DOHH2 (cell line): Measurements from ENCODE around the gene SHMT2.

ENCODE experiments used
- H3F3A ChIP-seq: fragments of 200-600 bp; sonication (generic), shearing (Covaris generic); 2 replicates; pipeline ENCODE4 v1.6.0; 2016; ENCODE audit warnings: antibody characterized with exemption, mild to moderate bottlenecking; ENCODE audit not compliant: control insufficient read depth, insufficient read depth
- H3K27ac ChIP-seq: fragments of 200-600 bp; sonication (generic); 2 replicates; pipeline ENCODE4 v1.5.1; 2014; ENCODE audit warnings: low read depth, mild to moderate bottlenecking, low read length, moderate library complexity
- H3K27me3 ChIP-seq: fragments of 200-600 bp; sonication (generic); 2 replicates; pipeline ENCODE4 v1.6.1; 2014; ENCODE audit warnings: mild to moderate bottlenecking, low read length, mixed read lengths; ENCODE audit not compliant: control insufficient read depth
- H3K36me3 ChIP-seq: fragments of 200-600 bp; sonication (generic); 2 replicates; pipeline ENCODE4 v1.6.1; 2014; ENCODE audit warnings: mild to moderate bottlenecking, low read length, moderate library complexity, mixed read lengths; ENCODE audit not compliant: control insufficient read depth
- H3K4me1 ChIP-seq: fragments of 200-600 bp; sonication (generic); 2 replicates; pipeline ENCODE4 v1.6.1; 2014; ENCODE audit warnings: mild to moderate bottlenecking, low read length, mixed read lengths; ENCODE audit not compliant: control insufficient read depth
- H3K4me2 ChIP-seq: fragments of 200-600 bp; sonication (generic); 2 replicates; pipeline ENCODE4 v1.6.0; 2014; ENCODE audit warnings: mild to moderate bottlenecking, low read length, moderate library complexity
- H3K4me3 ChIP-seq: fragments of 200-600 bp; sonication (generic); 2 replicates; pipeline ENCODE4 v1.5.1; 2014; ENCODE audit warnings: mild to moderate bottlenecking, low read length, mixed read lengths
- H3K79me2 ChIP-seq: fragments of 200-600 bp; sonication (generic); 2 replicates; pipeline ENCODE4 v1.6.1; 2014; ENCODE audit warnings: mild to moderate bottlenecking, low read length, mixed read lengths; ENCODE audit not compliant: control insufficient read depth
- H3K9me2 ChIP-seq: fragments of 200-600 bp; sonication (generic); replicated peaks from 2 replicates; pipeline ENCODE4 v1.6.1; 2014; ENCODE audit warnings: mild to moderate bottlenecking, low read length, mixed read lengths; ENCODE audit not compliant: control insufficient read depth
- H3K9me3 ChIP-seq: fragments of 200-600 bp; sonication (generic); 2 replicates; pipeline ENCODE4 v1.6.1; 2014; ENCODE audit warnings: antibody characterized with exemption, low read length, mixed read lengths; ENCODE audit not compliant: control insufficient read depth, insufficient read depth
- H4K20me1 ChIP-seq: fragments of 200-600 bp; sonication (generic); 2 replicates; pipeline ENCODE4 v1.6.0; 2014; ENCODE audit warnings: low read depth, mild to moderate bottlenecking, antibody characterized with exemption, low read length, moderate library complexity; ENCODE audit not compliant: control insufficient read depth, insufficient read depth
- CTCF ChIP-seq: fragments of 200-600 bp; sonication (generic); IDR thresholded peaks from one replicate; pipeline ENCODE4 v1.5.1; 2014; ENCODE audit warnings: antibody characterized with exemption, mild to moderate bottlenecking, low read depth, low read length; ENCODE audit not compliant: poor library complexity, severe bottlenecking
- EZH2phosphoT487 ChIP-seq: fragments of 200-600 bp; sonication (generic); IDR thresholded peaks from 2 replicates; pipeline ENCODE4 v1.6.1; 2017; ENCODE audit warnings: borderline replicate concordance, mild to moderate bottlenecking, antibody characterized with exemption, low read length, moderate library complexity, mixed read lengths

Gene SHMT2

GRCh38 chr12:57221169-57221917 lies 8.2 kb upstream of the SHMT2 start:
- H3K79me2 ChIP-seq, result peaks cover 71% of the 10 kb centered on the region
- H3K4me3 ChIP-seq, result peak overlapping the region; percentile 76
- H3K9me2 ChIP-seq, result no peaks in the 10 kb centered on the region
- no peak overlapping the region for H3K27ac ChIP-seq
- peak overlapping the region; percentile 91 for H3K4me2 ChIP-seq
- H3K27me3 ChIP-seq, result no peaks in the 10 kb centered on the region
- peaks cover 24% of the 10 kb centered on the region for H3K36me3 ChIP-seq
- peaks cover 88% of the 10 kb centered on the region for H3K4me1 ChIP-seq
- TF ChIP-seq CTCF (no peak), EZH2phosphoT487 (no peak)
- H3F3A ChIP-seq, result peaks cover 17% of the 10 kb centered on the region
- no peaks in the 10 kb centered on the region for H3K9me3 ChIP-seq
- H4K20me1 ChIP-seq, result peaks cover 5% of the 10 kb centered on the region; the same call in 1 of the 2 replicates

GRCh38 chr12:57222286-57223190 lies 7.0 kb upstream of the SHMT2 start:
- Histone ChIP-seq H4K20me1 (peaks cover 3% of the 10 kb centered on the region; the same call in 1 of the 2 replicates), H3K27ac (peak overlapping the region; percentile 95), H3K9me3 (no peaks in the 10 kb centered on the region), H3K79me2 (peaks cover 63% of the 10 kb centered on the region), H3F3A (peaks cover 26% of the 10 kb centered on the region), H3K36me3 (peaks cover 21% of the 10 kb centered on the region), H3K9me2 (no peaks in the 10 kb centered on the region), H3K4me2 (peak overlapping the region; percentile 91), H3K4me3 (peak overlapping the region; percentile 76), H3K27me3 (no peaks in the 10 kb centered on the region), H3K4me1 (peaks cover 95% of the 10 kb centered on the region)
- TF ChIP-seq CTCF (peak; percentile 9), EZH2phosphoT487 (no peak)

- Histone ChIP-seq H3K27me3 (no peaks in the 10 kb centered on the region), H3K9me2 (no peaks in the 10 kb centered on the region), H3K4me1 (peaks cover 95% of the 10 kb centered on the region), H3K4me2 (peak overlapping the region; percentile 91), H3K79me2 (peaks cover 54% of the 10 kb centered on the region), H3K4me3 (peak overlapping the region; percentile 76), H3K9me3 (no peaks in the 10 kb centered on the region), H3F3A (peaks cover 30% of the 10 kb centered on the region), H4K20me1 (no peaks in the 10 kb centered on the region), H3K36me3 (peaks cover 13% of the 10 kb centered on the region), H3K27ac (peak overlapping the region; percentile 95)
- TF ChIP-seq EZH2phosphoT487, result no peak
- no peak for TF ChIP-seq CTCF
Measured at GRCh38 chr12:57223191-57224165, 6.0 kb upstream of the SHMT2 start.
